GM23338 (cell line): ENCODE results near the gene FITM2. TPM values are rescaled to one million over a fixed set of nuclear protein-coding genes. Genes with fewer than 3 reads are reported as not detected.

Experiments
- ATAC-seq: fragments of 200-7000 bp; cut with Tn5 transposase; 3 replicates; pipeline ENCODE4 v1.9.1; 2020
- DNase-seq: peaks from one replicate; pipeline ENCODE4 v3.0.0-alpha.2; 2015; ENCODE audit warnings: low spot score
- H2AFZ ChIP-seq: fragments of 200-600 bp; sonication (generic); 2 replicates; pipeline ENCODE4 v1.8.0; 2016; ENCODE audit warnings: antibody characterized with exemption, mild to moderate bottlenecking, moderate library complexity
- H3F3A ChIP-seq: fragments of 200-600 bp; sonication (generic); replicated peaks from 2 replicates; pipeline ENCODE4 v1.8.0; 2017; ENCODE audit warnings: antibody characterized with exemption, mixed run types, low read depth
- H3K27ac ChIP-seq: fragments of 200-600 bp; sonication (generic); 2 replicates; pipeline ENCODE4 v1.6.1; 2016; ENCODE audit warnings: low read depth
- H3K27me3 ChIP-seq: fragments of 200-600 bp; sonication (generic); 2 replicates; pipeline ENCODE4 v1.8.0; 2016; ENCODE audit warnings: mild to moderate bottlenecking, mixed run types, moderate library complexity; ENCODE audit not compliant: insufficient read depth
- H3K36me3 ChIP-seq: fragments of 200-600 bp; sonication (generic); 2 replicates; pipeline ENCODE4 v1.8.0; 2016; ENCODE audit warnings: mild to moderate bottlenecking; ENCODE audit not compliant: insufficient read depth
- H3K4me1 ChIP-seq: fragments of 200-600 bp; sonication (generic); 2 replicates; pipeline ENCODE4 v1.8.0; 2016; ENCODE audit warnings: mild to moderate bottlenecking, moderate library complexity; ENCODE audit not compliant: insufficient read depth
- H3K4me2 ChIP-seq: fragments of 200-600 bp; sonication (generic); 2 replicates; pipeline ENCODE4 v1.7.1; 2017; ENCODE audit warnings: mixed run types
- H3K4me3 ChIP-seq: fragments of 200-600 bp; sonication (generic); 2 replicates; pipeline ENCODE4 v1.6.1; 2016; ENCODE audit warnings: mixed run types
- H3K79me2 ChIP-seq: fragments of 200-600 bp; sonication (generic); replicated peaks from 2 replicates; pipeline ENCODE4 v1.8.0; 2017; ENCODE audit warnings: mild to moderate bottlenecking; ENCODE audit not compliant: insufficient read depth
- H3K9me2 ChIP-seq: fragments of 200-600 bp; sonication (generic); 2 replicates; pipeline ENCODE4 v1.8.0; 2017; ENCODE audit not compliant: insufficient read depth
- H4K20me1 ChIP-seq: fragments of 200-600 bp; sonication (generic); replicated peaks from 2 replicates; pipeline ENCODE4 v1.8.0; 2017; ENCODE audit warnings: mild to moderate bottlenecking; ENCODE audit not compliant: insufficient read depth
- H3K27ac Mint-ChIP-seq: 2 replicates; pipeline ENCODE4 v1.8.0; 2020; ENCODE audit warnings: inconsistent platforms, mild to moderate bottlenecking, moderate library complexity, mixed read lengths
- H3K27me3 Mint-ChIP-seq: 3 replicates; pipeline ENCODE4 v1.8.0; 2022; ENCODE audit warnings: low read depth, mild to moderate bottlenecking, moderate library complexity, mixed read lengths, inconsistent platforms; ENCODE audit not compliant: insufficient read depth, poor library complexity
- H3K36me3 Mint-ChIP-seq: 3 replicates; pipeline ENCODE4 v1.8.0; 2021; ENCODE audit warnings: low read depth, mild to moderate bottlenecking, inconsistent platforms, moderate library complexity, mixed read lengths
- H3K4me1 Mint-ChIP-seq: 3 replicates; pipeline ENCODE4 v1.8.0; 2020; ENCODE audit warnings: mild to moderate bottlenecking, inconsistent platforms, mixed read lengths
- H3K4me3 Mint-ChIP-seq: 3 replicates; pipeline ENCODE4 v1.8.0; 2021; ENCODE audit warnings: moderate library complexity, mild to moderate bottlenecking, inconsistent platforms, mixed read lengths
- H3K9me3 Mint-ChIP-seq: 3 replicates; pipeline ENCODE4 v1.8.0; 2020; ENCODE audit warnings: moderate library complexity, mild to moderate bottlenecking, inconsistent platforms, mixed read lengths
- CREB1 ChIP-seq: fragments of 250-450 bp; sonication (Bioruptor Pico); IDR thresholded peaks from 2 replicates; pipeline ENCODE4 v1.5.0; 2020; ENCODE audit warnings: low read depth, mild to moderate bottlenecking, moderate library complexity
- NANOG ChIP-seq: IDR thresholded peaks from 2 replicates; pipeline ENCODE4 v1.6.1; 2016; ENCODE audit warnings: antibody characterized with exemption, borderline replicate concordance
- POLR2AphosphoS5 ChIP-seq: IDR thresholded peaks from 2 replicates; pipeline ENCODE4 v1.6.1; 2016; ENCODE audit warnings: antibody characterized with exemption, low read depth
- ZNF331 ChIP-seq: fragments of 250-450 bp; sonication (Bioruptor Pico); IDR thresholded peaks from 2 replicates; pipeline ENCODE4 v1.5.0; 2020; ENCODE audit warnings: low read depth, mild to moderate bottlenecking, moderate library complexity
- polyA plus RNA-seq: library from polyadenylated mRNA; unstranded; fragments of >200 nt; fragmentation: Nextera tagmentation; extraction: Ambion mirVana; gene quantifications from 2 replicates; pipeline ENCODE4 v1.2.1, GENCODE V29; 2016
- total RNA-seq: library from RNA; depleted of rRNA; stranded (reverse); fragments of >200 nt; shearing (Covaris generic); gene quantifications from 2 replicates; pipeline ENCODE4 v1.2.3, GENCODE V29; 2014
- TF ChIP-seq, protein P1 (sequence below): IDR thresholded peaks from one replicate; pipeline ENCODE4 v1.6.1; 2018; ENCODE audit warnings: antibody characterized with exemption; ENCODE audit not compliant: unreplicated experiment
- TF ChIP-seq, protein P2 (sequence below): fragments of 250-450 bp; sonication (Bioruptor Pico); IDR thresholded peaks from 2 replicates; pipeline ENCODE4 v1.5.0; 2020; ENCODE audit warnings: mild to moderate bottlenecking, moderate library complexity

FITM2 gene
- total and polyA plus RNA-seq, 2 experiments from 2014 or later: 0.87 to 1.6 TPM

DNA sequence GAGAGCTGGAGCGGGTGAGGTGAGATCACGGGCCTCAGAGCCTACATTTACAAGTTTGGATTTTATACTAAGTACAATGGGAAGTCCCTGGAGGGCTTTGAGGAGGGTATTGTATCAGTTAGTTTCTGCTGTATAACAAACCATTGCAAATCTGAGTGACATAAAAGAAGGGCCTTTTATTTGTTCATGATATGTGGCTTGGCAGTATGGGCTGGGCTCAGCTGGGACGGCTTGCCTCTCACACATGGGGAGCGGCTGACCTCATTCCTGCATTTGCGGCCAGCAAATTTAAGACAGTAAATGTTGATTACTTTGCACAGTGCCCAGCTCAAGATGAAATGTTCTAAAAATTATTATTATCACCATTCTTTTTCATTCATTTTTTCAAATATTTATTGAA, 42.2 kb downstream of the FITM2 start:
- Mint-ChIP-seq H3K27ac (no peak overlapping the region), H3K27me3 (no peaks in the 10 kb centered on the region), H3K4me3 (no peak overlapping the region), H3K36me3 (peaks cover 6% of the 10 kb centered on the region), H3K9me3 (peaks cover 3% of the 10 kb centered on the region; the same call in 1 of the 3 replicates), H3K4me1 (no peaks in the 10 kb centered on the region)
- no peak for DNase-seq
- no peaks in the 10 kb centered on the region for H3K27me3 ChIP-seq
- no peaks in the 10 kb centered on the region for H3K9me2 ChIP-seq
- peak; percentile 62 for TF ChIP-seq ZNF331 (CRISPR knock-in tag)
- TF ChIP-seq NANOG: no peak
- no peaks in the 10 kb centered on the region for H3K79me2 ChIP-seq
- H4K20me1 ChIP-seq: no peaks in the 10 kb centered on the region
- H3K4me3 ChIP-seq: no peak overlapping the region
- no peak overlapping the region for H2AFZ ChIP-seq
- no peaks in the 10 kb centered on the region for H3F3A ChIP-seq
- no peak overlapping the region for H3K27ac ChIP-seq
- H3K36me3 ChIP-seq: no peaks in the 10 kb centered on the region
- no peak overlapping the region for H3K4me2 ChIP-seq
- H3K4me1 ChIP-seq: peaks cover 4% of the 10 kb centered on the region; the same call in 1 of the 2 replicates
- no peak for ATAC-seq

DNA sequence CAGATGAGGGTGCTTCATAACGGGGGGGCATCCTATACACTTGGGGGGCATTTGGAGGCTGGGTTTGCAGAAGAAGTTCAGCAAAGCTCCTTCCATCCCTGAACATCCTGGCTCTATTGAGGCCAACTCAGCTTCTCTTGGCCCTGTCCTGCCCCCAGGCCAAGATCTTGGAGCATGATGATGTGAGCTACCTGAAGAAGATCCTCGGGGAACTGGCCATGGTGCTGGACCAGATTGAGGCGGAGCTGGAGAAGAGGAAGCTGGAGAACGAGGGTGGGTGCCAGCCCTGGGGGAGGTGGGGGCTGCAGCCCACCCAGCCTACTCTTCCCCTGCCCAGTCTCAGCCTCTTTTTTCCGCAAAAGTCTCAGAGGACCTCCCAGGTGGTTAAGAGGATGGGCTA, 46.7 kb downstream of the FITM2 start:
- H4K20me1 ChIP-seq: no peaks in the 10 kb centered on the region
- no peaks in the 10 kb centered on the region for H3K79me2 ChIP-seq
- no peaks in the 10 kb centered on the region for H3K36me3 ChIP-seq
- peaks cover 5% of the 10 kb centered on the region for H3K27me3 Mint-ChIP-seq
- H3K4me2 ChIP-seq: no peak overlapping the region
- no peaks in the 10 kb centered on the region for H3F3A ChIP-seq
- no peaks in the 10 kb centered on the region for H3K9me2 ChIP-seq
- H3K27me3 ChIP-seq: no peaks in the 10 kb centered on the region
- no peaks in the 10 kb centered on the region for H3K4me1 ChIP-seq
- no peak overlapping the region for H3K4me3 Mint-ChIP-seq
- peak; percentile 43; the same call in 2 of the 3 replicates for ATAC-seq
- H3K9me3 Mint-ChIP-seq: peaks cover 2% of the 10 kb centered on the region; the same call in 1 of the 3 replicates
- peak; percentile 31 for DNase-seq
- H3K36me3 Mint-ChIP-seq: peaks cover 2% of the 10 kb centered on the region; the same call in 2 of the 3 replicates
- no peak overlapping the region for H2AFZ ChIP-seq
- no peaks in the 10 kb centered on the region for H3K4me1 Mint-ChIP-seq
- TF ChIP-seq CREB1: no peak
- TF ChIP-seq, protein P1, sequence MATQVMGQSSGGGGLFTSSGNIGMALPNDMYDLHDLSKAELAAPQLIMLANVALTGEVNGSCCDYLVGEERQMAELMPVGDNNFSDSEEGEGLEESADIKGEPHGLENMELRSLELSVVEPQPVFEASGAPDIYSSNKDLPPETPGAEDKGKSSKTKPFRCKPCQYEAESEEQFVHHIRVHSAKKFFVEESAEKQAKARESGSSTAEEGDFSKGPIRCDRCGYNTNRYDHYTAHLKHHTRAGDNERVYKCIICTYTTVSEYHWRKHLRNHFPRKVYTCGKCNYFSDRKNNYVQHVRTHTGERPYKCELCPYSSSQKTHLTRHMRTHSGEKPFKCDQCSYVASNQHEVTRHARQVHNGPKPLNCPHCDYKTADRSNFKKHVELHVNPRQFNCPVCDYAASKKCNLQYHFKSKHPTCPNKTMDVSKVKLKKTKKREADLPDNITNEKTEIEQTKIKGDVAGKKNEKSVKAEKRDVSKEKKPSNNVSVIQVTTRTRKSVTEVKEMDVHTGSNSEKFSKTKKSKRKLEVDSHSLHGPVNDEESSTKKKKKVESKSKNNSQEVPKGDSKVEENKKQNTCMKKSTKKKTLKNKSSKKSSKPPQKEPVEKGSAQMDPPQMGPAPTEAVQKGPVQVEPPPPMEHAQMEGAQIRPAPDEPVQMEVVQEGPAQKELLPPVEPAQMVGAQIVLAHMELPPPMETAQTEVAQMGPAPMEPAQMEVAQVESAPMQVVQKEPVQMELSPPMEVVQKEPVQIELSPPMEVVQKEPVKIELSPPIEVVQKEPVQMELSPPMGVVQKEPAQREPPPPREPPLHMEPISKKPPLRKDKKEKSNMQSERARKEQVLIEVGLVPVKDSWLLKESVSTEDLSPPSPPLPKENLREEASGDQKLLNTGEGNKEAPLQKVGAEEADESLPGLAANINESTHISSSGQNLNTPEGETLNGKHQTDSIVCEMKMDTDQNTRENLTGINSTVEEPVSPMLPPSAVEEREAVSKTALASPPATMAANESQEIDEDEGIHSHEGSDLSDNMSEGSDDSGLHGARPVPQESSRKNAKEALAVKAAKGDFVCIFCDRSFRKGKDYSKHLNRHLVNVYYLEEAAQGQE: peak; percentile 75
- H3K4me3 ChIP-seq: no peak overlapping the region
- no peak overlapping the region for H3K27ac ChIP-seq
- H3K27ac Mint-ChIP-seq: no peak overlapping the region

DNA sequence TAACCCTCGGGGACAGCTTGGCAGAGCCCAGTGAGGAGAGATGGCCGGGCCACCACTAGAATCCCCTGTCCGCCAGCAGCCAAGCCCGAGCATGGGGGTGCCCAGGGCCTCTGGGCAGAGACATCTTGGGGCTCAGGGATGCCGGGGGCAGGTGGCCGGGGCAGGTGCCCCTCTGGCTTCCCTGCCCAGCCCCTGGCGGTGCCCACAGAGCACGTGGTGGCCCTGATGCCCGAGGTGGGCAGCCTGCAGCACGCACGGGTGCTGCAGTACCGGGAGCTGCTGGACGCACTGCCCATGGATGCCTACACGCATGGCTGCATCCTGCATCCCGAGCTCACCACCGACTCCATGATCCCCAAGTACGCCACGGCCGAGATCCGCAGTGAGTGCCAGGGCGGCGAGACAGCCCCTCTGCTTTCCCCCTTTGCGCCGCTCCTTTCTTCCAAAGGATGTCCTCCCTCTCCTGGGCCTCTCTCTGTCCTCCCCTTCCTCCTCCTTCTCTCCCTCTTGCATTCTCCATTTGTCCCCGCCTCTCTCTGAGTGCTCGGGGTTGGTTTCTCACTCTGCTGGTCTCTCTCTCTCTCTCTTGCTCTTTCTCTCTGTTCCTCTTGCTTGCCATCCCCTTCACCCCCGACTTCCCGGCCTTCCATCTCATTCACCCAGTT, 52.6 kb downstream of the FITM2 start:
- Histone ChIP-seq H3K79me2 (no peaks in the 10 kb centered on the region), H3K4me3 (no peak overlapping the region), H3K36me3 (no peaks in the 10 kb centered on the region), H4K20me1 (no peaks in the 10 kb centered on the region), H3K4me2 (no peak overlapping the region), H3F3A (no peaks in the 10 kb centered on the region), H3K9me2 (no peaks in the 10 kb centered on the region), H3K27me3 (no peaks in the 10 kb centered on the region), H2AFZ (no peak overlapping the region), H3K27ac (no peak overlapping the region), H3K4me1 (no peaks in the 10 kb centered on the region)
- Mint-ChIP-seq H3K36me3 (no peaks in the 10 kb centered on the region; the same call in 2 of the 3 replicates), H3K4me3 (no peak overlapping the region), H3K27me3 (peaks cover 8% of the 10 kb centered on the region), H3K4me1 (peaks cover 8% of the 10 kb centered on the region), H3K9me3 (no peaks in the 10 kb centered on the region), H3K27ac (no peak overlapping the region)
- ATAC-seq (no peak), DNase-seq (no peak)
- TF ChIP-seq, protein P2, sequence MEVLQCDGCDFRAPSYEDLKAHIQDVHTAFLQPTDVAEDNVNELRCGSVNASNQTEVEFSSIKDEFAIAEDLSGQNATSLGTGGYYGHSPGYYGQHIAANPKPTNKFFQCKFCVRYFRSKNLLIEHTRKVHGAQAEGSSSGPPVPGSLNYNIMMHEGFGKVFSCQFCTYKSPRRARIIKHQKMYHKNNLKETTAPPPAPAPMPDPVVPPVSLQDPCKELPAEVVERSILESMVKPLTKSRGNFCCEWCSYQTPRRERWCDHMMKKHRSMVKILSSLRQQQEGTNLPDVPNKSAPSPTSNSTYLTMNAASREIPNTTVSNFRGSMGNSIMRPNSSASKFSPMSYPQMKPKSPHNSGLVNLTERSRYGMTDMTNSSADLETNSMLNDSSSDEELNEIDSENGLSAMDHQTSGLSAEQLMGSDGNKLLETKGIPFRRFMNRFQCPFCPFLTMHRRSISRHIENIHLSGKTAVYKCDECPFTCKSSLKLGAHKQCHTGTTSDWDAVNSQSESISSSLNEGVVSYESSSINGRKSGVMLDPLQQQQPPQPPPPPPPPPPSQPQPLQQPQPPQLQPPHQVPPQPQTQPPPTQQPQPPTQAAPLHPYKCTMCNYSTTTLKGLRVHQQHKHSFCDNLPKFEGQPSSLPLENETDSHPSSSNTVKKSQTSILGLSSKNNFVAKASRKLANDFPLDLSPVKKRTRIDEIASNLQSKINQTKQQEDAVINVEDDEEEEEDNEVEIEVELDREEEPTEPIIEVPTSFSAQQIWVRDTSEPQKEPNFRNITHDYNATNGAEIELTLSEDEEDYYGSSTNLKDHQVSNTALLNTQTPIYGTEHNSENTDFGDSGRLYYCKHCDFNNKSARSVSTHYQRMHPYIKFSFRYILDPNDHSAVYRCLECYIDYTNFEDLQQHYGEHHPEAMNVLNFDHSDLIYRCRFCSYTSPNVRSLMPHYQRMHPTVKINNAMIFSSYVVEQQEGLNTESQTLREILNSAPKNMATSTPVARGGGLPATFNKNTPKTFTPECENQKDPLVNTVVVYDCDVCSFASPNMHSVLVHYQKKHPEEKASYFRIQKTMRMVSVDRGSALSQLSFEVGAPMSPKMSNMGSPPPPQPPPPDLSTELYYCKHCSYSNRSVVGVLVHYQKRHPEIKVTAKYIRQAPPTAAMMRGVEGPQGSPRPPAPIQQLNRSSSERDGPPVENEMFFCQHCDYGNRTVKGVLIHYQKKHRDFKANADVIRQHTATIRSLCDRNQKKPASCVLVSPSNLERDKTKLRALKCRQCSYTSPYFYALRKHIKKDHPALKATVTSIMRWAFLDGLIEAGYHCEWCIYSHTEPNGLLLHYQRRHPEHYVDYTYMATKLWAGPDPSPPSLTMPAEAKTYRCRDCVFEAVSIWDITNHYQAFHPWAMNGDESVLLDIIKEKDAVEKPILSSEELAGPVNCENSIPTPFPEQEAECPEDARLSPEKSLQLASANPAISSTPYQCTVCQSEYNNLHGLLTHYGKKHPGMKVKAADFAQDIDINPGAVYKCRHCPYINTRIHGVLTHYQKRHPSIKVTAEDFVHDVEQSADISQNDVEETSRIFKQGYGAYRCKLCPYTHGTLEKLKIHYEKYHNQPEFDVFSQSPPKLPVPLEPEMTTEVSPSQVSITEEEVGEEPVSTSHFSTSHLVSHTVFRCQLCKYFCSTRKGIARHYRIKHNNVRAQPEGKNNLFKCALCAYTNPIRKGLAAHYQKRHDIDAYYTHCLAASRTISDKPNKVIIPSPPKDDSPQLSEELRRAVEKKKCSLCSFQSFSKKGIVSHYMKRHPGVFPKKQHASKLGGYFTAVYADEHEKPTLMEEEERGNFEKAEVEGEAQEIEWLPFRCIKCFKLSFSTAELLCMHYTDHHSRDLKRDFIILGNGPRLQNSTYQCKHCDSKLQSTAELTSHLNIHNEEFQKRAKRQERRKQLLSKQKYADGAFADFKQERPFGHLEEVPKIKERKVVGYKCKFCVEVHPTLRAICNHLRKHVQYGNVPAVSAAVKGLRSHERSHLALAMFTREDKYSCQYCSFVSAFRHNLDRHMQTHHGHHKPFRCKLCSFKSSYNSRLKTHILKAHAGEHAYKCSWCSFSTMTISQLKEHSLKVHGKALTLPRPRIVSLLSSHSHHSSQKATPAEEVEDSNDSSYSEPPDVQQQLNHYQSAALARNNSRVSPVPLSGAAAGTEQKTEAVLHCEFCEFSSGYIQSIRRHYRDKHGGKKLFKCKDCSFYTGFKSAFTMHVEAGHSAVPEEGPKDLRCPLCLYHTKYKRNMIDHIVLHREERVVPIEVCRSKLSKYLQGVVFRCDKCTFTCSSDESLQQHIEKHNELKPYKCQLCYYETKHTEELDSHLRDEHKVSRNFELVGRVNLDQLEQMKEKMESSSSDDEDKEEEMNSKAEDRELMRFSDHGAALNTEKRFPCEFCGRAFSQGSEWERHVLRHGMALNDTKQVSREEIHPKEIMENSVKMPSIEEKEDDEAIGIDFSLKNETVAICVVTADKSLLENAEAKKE (CRISPR knock-in tag): no peak
- no peak for TF ChIP-seq POLR2AphosphoS5
